Omental fat pad (tissue), 4 donors: Measurements from ENCODE around the gene SLC66A1. TPM values are rescaled to one million over a fixed set of nuclear protein-coding genes. Genes with fewer than 3 reads are reported as not detected.

Experiments
- ATAC-seq: fragments of 150-250 bp; one replicate; pipeline ENCODE4 v1.9.1; 2016; ENCODE audit warnings: mild to moderate bottlenecking, moderate library complexity; ENCODE audit not compliant: low FRiP score
- DNase-seq: peaks from one replicate; pipeline ENCODE4 v3.0.0-alpha.2; 2019; ENCODE audit warnings: low spot score
- total RNA-seq, 4 donors: library from RNA; depleted of rRNA; stranded (reverse); fragments of >200 nt; gene quantifications; one replicate each; pipeline ENCODE4 v1.1.0, GENCODE V29; 2016
- TF ChIP-seq, protein P1 (sequence below), 3 donors: fragments of 450-650 bp; IDR thresholded peaks; one replicate each; pipeline ENCODE4 v1.5.1; 2016 to 2017; ENCODE audit warnings: antibody characterized with exemption in 3 of 3, mild to moderate bottlenecking in 3 of 3, moderate library complexity in 2 of 3

The SLC66A1 gene
- total RNA-seq, 4 donors from 2014 or later, result 9.6 to 21.1 (median 13.6) TPM

- ATAC-seq (no peak), DNase-seq (no peak)
- TF ChIP-seq, protein P1, sequence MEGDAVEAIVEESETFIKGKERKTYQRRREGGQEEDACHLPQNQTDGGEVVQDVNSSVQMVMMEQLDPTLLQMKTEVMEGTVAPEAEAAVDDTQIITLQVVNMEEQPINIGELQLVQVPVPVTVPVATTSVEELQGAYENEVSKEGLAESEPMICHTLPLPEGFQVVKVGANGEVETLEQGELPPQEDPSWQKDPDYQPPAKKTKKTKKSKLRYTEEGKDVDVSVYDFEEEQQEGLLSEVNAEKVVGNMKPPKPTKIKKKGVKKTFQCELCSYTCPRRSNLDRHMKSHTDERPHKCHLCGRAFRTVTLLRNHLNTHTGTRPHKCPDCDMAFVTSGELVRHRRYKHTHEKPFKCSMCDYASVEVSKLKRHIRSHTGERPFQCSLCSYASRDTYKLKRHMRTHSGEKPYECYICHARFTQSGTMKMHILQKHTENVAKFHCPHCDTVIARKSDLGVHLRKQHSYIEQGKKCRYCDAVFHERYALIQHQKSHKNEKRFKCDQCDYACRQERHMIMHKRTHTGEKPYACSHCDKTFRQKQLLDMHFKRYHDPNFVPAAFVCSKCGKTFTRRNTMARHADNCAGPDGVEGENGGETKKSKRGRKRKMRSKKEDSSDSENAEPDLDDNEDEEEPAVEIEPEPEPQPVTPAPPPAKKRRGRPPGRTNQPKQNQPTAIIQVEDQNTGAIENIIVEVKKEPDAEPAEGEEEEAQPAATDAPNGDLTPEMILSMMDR (IDR thresholded peaks at IDR 0.05), result no peak
These were observed 33.3 kb downstream of the SLC66A1 start for GRCh38 chr1:19345391-19345790.

DNA sequence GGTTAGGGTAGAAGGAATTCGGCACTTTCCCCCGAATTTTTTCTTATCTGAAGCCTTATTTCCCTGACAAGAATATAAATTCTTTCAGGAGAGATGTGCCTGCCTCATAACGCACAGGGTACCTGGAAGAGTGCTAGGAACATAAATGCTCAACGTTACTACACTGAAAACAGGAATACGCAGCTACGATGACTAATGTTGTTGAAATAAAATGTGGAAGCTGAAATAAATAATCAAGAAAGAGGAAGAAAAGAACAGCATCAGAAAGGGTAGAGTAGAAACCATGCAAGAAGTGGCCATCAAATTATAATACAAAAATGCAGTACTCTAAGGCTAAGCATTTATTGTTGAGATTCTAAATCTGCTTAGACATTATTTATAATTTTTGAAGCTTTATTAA is 33.9 kb downstream of the SLC66A1 start:
- ATAC-seq, result no peak
- TF ChIP-seq, protein P1 (IDR thresholded peaks at IDR 0.05), result no peak
- DNase-seq, result no peak

- DNase-seq (no peak), ATAC-seq (no peak)
- TF ChIP-seq, protein P1 (IDR thresholded peaks at IDR 0.05), result no peak
These were observed 35.5 kb downstream of the SLC66A1 start for GRCh38 chr1:19347533-19348172.

- TF ChIP-seq, protein P1 (IDR thresholded peaks at IDR 0.05), result no peak
- ATAC-seq, result no peak
- DNase-seq, result no peak
These were observed 36.5 kb downstream of the SLC66A1 start for GRCh38 chr1:19348441-19349198.

DNA sequence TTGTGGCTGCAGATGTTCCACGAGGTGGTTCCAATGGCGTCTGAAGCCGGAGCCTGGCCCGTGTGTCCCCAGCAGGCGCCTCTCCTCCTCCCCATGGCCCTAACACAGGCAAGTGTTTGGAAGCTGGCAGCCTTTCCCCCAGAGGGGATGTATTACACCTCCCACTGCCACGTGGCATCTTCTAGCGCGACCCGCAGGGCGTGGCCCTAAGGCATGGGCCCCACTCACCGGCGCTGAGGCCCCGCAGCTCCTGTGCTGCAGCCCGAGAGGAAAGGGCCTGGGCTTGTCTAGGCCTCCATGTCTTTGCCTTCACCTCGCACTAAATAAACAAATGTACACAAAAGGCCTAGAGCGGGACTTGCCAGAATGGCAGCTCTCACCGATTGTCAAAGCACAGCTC is 37.9 kb downstream of the SLC66A1 start:
- DNase-seq (no peak), ATAC-seq (no peak)
- TF ChIP-seq, protein P1 (IDR thresholded peaks at IDR 0.05), result no peak

- DNase-seq (no peak), ATAC-seq (no peak)
- TF ChIP-seq, protein P1 (IDR thresholded peaks at IDR 0.05), result no peak
These were observed 38.4 kb downstream of the SLC66A1 start for GRCh38 chr1:19350566-19350965.

- ATAC-seq, result no peak
- TF ChIP-seq, protein P1 (IDR thresholded peaks at IDR 0.05), result no peak
- no peak for DNase-seq
These were observed 39.7 kb downstream of the SLC66A1 start for GRCh38 chr1:19351873-19352272.
